Fibroblast of upper back skin (primary cell): ENCODE results near the gene DNM2.
"Not testable (repeated sequence)": the region's sequence is repeated elsewhere in the genome, so short reads cannot be mapped to it uniquely, and the experiment has no call there.

ENCODE experiments used
- DNase-seq: peaks from one replicate; pipeline ENCODE4 v3.0.0-alpha.2; 2013

Gene DNM2

DNA sequence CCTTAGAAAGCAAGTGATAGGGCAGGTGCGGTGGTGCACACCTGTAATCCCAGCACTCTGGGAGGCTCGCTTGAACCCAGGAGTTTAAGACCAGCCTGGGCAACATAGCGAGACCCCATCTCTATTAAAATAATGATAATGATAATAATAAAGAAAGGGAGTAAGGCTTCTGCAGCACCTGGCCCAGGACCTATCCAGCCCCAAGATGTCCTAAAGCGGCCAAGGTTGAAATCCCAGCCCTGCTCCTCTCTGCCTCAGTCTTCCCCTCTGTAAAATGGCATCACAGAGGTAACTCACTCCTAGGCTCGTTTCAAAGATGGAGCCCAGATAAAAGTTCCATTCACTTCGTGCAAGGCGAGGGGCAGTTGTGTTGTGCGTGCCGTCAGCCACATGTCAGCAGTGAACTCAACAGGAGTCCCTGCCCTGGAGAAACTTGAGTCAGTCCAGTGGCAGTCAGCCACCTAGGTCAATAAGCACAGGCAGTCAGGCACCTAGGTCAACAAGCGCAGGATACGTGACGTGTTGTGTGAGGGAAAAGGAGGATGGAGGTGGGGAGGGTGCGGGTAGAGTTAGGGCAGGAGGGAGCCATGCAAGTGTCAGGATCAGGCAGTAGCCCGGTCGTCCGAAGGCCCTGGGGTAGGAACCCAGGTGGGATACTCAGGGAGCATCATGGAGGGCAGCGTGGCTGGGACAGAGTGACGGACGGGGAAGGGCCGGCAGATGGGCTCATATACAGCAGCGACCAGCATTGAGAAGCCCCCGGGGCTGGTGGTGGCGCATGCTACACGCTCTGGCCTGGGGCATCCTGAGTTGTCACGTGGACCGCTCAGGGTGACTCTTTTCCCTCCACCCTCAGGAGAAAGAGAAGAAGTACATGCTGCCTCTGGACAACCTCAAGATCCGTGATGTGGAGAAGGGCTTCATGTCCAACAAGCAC is 101.5 kb downstream of the DNM2 start:
- DNase-seq: no peak

DNA sequence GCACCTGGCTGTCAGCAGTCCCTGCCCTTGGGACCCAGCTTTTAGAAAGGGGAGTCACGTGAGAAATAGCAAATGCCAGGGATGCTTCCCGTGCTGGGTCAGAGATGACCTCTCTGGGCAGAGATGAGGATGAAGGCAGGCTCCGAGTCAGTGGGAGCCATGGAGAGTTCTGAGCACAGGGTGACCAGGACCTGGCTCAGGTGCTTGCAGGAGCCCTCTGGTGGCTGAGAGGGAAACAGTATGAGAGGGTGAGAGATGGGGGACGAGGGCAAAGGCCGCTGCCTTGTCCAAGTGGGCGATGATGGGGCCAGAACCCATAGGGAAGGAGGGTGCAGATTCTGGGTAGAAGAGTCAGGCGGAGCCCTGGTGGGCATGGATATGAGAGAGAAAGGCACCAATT is 102.3 kb downstream of the DNM2 start:
- DNase-seq: no peak

DNA sequence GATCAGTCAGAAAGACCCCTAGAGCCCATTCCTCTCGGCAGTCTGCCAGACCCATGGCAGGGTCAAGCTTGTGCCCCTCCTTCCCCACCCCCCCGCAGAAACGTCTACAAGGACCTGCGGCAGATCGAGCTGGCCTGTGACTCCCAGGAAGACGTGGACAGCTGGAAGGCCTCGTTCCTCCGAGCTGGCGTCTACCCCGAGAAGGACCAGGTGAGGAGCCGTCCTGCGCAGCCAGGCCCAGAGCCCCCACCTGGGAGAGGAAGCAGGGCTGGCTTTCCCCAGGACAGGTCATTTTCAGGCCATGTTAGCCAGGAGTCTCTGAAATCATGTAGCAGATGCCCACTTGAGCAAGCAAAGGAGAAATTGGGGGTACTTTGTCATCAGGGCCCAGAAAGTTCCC is 105.8 kb downstream of the DNM2 start:
- no peak for DNase-seq

DNA sequence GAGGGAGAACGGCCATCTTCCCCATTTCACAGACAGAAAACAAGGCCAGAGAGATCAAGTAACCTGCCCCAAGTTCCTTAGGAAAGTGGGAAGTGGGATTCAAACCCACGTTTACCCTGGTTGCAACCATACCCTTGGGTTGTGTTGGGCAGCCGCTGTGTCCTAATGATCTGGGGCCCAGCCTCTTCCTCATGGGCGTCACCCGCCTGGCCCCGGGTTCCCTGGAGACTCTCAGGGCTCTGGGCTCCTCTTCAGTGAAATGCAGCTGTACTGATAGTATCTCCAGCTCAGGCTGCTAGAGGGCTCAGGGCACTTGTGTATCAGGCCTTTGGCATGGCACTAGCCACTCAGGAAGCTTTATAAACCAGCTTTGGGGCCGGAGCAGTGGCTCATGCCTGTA is 108.4 kb downstream of the DNM2 start:
- no peak for DNase-seq

DNA sequence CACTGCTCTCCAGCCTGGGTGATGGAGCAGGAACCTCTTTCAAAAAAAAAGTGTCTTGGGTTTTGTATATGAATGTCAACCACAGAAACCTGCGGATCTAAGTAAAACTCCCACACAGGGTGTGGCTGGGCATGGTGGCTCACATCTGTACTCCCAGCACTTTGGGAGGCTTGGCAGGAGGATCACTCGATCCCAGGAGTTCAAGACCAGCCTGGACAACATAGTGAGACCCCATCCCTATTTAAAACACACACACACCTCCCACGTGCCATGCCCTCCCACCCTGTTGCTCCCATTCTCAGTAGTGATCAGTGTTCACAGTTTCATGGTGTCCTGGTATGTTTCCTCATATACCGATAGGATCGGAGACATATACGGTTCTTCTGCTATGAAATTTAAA is 109.0 kb downstream of the DNM2 start:
- no peak for DNase-seq

DNA sequence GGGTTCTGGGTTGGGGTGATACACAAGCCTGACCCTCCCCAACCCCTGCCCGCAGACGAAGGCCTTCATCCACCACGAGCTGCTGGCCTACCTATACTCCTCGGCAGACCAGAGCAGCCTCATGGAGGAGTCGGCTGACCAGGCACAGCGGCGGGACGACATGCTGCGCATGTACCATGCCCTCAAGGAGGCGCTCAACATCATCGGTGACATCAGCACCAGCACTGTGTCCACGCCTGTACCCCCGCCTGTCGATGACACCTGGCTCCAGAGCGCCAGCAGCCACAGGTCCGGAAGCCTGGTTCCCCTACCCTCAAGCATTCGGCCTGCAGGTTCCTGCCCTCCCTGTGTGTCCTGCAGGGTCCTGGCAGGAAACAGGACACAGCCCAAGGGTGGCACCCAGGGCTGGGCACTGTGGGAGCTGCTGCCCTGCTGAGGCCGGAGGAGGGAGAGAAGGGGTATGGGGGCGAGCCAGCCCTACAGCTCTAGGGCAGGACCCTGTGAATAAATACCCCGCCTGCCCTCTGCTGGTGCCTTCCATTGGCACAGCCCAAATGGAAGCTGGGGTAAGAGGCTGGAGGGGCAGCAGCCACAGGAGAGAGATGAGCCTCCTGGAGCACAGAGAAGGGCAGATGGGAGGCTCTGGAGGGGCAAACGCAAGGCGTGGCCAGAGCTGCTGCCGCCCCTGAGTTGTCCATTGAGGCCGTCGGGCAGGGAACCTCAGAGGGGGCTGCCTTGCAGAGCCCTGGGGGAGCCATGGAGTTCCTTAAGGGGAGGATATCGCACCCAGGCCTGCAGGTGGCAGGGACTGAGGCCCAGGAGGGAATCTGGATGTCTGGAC is 111.3 kb downstream of the DNM2 start:
- no peak for DNase-seq

DNA sequence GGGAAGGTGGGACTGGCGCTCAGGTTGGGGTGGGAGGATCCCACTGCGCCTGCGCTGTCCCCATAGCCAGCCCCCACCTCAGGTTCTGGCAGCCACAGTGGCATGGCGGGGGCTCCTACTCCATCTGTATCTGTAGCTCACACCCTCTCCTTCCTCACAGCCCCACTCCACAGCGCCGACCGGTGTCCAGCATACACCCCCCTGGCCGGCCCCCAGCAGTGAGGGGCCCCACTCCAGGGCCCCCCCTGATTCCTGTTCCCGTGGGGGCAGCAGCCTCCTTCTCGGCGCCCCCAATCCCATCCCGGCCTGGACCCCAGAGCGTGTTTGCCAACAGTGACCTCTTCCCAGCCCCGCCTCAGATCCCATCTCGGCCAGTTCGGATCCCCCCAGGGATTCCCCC is 112.1 kb downstream of the DNM2 start:
- DNase-seq: no peak

DNA sequence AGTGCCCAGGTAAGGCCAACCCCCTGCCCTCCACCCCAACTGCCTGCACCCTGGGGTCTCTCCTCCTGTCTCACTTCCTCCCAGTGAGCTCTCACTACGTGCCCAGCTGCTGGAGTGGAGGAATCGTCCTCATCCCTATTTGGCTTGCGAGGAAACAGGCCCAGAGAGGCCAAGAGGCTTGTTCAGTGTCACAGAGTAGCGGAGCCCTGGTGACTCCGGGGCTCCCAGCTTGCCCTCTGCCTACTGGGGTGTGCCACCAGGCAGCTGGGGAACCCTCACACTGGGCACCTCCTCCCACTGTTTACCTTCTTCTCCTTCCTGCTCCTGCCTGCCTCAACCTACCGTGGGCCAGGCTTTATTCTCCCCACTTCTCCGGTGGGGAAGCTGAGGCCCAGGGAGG is 112.5 kb downstream of the DNM2 start:
- no peak for DNase-seq

DNA sequence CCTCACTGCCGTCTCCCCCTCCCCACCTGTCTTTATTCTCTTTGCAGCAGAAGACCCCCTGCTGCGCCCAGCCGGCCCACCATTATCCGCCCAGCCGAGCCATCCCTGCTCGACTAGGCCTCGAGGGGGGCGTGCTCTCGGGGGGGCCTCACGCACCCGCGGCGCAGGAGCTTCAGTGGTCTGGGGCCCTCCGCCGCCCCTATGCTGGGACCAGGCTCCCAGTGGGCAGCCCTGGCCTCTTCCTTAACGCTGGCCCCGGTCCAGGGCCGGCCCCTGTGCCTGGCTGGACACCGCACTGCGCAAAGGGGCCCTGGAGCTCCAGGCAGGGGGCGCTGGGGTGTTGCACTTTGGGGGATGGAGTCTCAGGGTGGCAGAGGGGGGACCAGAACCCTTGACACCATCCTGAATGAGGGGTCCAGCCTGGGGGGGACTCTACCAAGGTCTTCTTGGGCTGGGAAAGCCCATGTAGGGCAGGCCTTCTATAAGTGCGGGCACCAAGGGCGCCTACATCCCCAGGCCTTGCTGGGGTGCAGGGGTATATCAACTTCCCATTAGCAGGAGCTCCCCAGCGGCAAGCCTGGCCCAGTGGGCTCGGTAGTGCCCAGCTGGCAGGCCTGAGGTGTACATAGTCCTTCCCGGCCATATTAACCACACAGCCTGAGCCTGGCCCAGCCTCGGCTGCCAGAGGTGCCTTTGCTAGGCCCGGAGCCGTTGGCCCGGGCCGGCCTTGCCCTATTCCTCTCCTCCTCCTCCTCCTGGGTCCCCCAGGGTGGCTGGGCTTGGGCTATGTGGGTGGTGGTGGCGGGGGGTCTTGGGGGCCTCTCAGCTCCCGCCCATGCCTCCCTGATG is 113.3 kb downstream of the DNM2 start:
- no peak for DNase-seq

DNA sequence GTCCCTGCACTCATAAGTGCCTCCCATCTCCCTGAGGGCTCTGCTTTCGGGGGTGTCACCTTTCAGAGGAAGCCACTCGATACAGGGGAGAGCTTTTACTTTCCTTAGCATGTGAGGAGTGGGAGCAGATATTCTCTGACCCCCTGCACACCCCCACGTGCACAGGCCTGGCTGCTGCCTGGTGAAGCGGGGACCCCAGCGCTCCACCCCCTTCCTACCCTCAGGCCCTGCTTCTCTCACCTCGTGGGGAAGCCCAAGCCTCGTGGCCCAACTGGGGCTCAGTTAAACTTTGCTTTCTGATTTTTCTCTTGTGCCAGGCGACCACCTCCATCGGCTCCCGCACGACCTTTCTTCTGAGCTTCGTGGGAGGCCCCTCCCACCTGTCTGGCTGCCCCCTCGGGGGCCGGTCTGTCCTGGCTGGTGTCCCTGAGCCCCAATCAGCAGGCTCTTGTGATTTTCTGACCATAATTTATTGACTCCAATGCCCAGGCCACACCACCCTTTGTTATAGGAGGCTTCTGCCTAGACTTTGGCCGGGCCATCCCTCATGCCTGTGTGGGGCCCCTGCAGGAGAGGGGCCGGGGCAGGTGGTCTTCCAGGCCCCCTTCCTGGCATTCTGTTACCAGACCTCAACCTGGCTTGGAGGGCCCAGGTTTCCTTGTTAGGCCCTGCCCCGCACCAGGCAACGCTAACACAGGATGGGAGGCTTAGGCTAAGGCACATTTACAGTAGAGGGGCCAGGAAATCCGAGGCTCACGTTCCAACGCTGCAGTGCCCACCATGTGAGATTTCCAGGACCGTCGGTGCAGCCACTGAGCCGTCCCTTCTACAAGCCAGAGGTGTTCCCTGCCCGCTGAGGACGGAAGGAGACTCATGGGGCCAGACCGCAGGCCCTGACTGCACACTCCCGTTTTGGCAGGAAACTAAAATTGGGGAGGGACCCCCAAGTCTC is 114.4 kb downstream of the DNM2 start:
- no peak for DNase-seq

DNA sequence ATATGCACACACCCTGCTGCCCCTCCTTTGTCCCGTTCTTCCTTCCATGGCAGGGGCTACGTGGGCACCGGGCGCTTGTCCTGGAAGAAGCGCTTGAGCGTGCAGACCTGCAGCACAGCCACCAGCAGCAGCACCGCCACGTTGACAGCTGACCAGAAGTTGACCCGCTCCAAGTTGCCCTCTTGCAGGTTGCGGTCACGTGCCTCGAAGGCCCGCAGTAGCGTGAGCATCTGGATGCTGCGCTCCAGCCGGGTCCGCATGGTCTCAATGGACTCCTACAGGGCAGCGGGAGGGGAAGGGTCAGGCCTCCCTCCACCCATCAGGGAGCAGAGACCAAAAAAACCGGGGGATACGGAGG is 115.0 kb downstream of the DNM2 start:
- DNase-seq: no peak

DNA sequence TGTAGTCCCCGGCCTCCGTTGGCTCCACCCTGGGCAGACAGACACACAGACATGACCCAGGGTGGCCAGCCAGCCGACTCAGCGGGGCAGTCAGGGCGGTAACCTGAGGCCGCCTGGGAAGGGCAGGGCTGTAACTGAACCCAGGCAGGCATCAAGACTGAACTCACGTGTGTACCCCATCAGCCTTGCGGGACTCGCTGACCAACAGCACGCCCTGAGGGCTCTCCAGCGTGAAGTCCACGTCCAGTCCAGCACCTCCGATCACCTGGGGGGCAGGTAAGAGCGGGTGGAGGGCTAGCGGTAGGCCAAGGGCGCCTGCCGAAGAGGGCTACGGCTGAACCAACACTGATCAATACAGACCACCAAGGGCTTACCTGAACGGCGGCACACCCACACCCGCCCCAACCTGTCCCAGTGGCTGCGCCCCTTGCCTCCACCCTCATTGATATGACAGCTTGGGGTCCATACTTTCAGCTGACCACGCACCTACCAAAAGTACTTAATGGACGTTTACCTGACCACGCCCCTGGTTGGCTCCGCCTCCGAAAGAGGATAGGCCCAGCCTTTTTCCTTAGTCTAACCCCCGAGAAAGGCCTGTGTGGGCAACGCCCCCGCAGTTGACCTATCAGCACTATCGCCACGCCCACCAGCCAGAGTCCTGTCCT is 117.3 kb downstream of the DNM2 start:
- no peak for DNase-seq

DNA sequence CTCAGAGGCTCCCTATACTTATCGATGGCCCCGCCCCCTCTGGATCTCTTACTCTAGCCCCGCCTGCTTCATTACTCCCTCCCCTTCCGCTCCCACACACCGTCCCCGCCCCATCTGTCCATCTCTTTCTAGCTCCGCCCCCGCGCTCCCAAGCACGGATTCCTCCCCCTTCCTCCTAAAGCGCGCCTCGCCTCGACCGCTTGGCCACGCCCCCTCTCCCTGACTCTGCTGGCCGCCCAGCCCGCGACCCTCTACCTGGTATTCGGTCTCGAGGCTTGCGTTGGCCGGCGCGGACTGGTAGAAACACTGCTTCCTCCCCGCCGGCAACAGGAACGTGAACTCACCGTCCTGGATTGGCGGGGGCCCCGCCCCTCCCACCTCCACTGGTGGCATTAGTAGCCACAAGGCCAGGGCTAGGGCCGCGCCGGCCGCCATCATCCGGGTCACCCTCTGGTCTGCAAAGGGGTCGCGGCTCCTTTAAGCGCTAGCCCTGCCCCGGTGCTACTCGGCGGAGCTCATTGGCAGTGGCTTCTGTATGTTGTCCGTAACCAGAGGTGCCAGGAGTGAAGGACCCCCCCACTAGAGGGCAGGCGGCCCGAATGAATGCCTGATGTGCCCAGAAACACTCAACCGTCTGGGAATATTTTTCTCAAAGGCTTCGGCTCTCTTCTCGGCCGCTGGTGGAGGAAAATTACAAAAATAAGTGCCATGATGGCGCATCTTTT is 118.0 kb downstream of the DNM2 start, which contains the start of gene TMED1:
Gene TMED1, minus strand, starts transcription at position 459 of the 725 bp plus-strand sequence. Its CDS starts 21 bp downstream, at position 438.
- peak; percentile 100 for DNase-seq

DNA sequence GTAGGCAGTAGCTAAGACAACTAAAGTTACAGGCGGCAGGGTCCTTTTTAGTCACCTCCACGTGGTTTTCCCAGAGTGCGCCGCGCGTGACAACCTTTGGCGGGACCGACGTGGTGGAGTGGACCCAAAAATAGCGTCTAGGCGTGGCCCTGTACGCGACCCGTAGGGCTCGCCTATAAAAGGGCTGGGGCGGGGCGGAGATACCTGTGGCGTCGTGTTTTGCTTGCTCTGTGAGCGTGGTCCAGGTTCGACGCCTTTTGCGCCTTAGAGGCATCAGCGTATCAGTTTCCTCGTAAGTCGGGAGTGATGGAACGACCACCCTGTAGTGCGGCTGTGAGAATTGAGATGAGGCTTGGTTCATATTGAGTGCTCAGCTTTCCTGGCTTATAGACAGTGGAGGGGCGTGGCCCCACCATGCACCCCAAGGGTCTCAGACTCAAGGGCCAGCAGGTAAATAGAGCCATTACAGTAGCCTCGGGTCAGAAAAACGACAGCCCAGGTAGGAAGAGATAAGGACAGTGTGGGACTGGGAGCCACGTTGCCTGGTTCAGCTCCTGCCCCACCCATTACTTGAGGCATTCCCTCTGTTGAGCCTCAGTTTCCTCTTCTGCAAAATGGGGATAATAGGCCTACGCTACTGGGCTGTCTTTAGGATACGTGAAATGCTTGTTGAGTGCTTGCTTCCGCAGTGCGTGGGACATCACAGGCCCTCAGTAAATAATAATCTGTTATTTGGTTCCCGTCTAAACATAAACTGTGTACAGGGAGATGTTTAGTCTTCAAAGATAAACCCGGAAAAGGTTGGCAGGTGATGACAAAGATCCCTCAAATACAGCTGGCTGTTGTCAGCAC is 118.8 kb downstream of the DNM2 start:
- DNase-seq: peak; percentile 86

DNA sequence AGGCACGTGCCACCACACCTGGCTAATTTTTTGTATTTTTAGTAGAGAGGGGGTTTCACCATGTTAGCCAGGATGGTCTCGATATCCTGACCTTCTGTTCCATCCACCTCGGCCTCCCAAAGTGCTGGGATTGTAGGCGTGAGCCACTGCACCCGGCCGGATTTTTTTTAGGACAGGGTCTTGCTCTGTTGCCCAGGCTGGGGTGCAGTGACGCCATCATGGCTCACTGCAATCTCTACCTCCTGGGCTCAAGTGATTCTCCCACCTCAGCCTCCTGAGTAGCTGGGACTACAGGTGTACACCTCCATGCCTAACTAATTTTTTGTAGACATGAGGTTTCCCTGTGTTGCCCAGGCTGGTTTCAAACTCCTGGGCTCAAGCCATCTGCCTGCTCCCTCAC is 119.8 kb downstream of the DNM2 start:
- not testable (repeated sequence) for DNase-seq

DNA sequence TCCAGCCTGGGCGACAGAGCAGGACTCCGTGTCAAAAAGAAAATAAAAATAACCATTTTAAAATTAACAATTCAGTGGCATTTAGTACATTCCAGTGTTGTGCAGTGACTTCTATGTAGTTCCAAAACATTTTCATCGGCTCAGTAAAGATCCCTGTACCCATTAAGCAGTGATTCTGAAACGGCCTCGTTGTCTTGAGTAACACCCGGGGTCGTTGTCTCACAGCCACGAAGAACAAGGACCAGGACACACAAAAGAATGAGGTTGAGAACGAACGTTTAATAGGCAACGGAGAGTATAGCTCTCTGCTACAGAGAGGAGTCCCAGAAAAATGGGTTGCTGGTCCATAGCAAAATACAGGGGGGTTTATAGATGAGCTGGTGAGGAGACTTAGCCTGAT is 120.5 kb downstream of the DNM2 start:
- DNase-seq: no peak

DNA sequence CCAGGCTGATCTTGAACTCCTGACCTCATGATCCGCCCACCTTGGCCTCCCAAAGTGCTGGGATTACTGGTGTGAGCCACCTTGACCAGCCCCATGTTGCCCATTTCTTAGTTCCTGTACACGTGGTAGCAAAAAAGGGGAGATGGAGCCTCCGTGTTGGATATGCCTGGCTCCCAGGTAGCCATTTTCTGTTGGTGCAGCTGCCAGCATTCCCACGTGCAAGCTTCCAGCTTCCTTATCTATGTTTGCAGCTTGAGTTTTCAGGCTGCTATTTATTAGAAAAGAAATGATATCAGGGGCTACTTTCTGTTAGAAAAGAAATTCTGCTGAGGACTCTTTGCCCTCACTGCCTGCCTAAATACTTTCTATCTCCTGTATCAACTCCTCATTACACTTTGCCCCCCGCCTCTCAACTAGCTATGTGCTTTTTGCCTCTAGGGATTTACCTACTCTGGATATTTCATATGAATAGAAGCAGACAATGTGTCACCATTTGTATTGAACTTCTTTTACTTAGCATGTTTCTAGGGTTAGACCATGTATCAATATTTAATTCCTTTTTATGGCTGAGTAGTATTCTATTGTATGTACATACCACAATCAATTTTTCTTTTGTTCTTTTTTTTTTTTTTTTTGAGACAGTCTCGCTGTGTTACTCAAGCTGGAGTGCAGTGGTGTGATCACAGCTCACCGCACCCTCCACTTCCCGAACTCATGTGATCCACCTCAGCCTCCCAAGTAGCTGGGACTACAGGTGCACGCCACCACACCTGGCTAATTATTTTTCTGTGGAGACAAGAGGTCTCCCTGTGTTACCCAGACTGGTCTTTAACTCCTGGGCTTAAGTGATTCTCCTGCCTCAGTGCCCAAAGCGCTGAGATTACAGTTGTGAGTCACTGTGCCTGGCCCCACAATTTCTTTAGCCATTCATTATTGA is 121.5 kb downstream of the DNM2 start:
- no peak for DNase-seq

DNA sequence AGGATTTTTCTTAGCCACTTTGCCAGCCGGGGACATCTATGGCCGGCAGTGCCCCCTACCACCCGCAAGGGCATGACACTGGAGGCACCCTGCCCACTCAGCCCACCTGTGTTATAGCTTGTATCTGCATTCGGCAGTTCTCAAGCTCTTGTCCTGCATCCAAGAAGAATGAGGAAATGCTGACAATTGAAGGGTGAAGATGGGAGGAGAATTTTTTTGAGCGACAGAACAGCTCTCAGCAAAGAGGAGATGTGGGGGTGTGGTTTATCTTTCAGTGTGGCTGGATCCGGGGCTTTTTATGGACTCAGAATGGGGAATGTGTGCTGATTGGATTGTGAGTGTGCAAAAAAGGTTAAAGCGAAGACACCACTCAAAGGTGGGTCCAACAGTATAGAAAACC is 124.9 kb downstream of the DNM2 start:
- no peak for DNase-seq
